Sigmoid colon (tissue), 4 donors: ENCODE measurements around the gene LRRC3.

Experiments used
- POLR2A ChIP-seq, 2 donors: fragments of 450-650 bp; IDR thresholded peaks; one replicate each; pipeline ENCODE4 v1.6.1; 2016; ENCODE audit warnings: antibody characterized with exemption in 2 of 2, mild to moderate bottlenecking in 2 of 2, moderate library complexity in 2 of 2
- POLR2AphosphoS5 ChIP-seq, 4 donors: sonication (generic); formaldehyde crosslinking; IDR thresholded peaks; one replicate each; pipeline ENCODE4 v1.6.1; 2017; ENCODE audit warnings: antibody characterized with exemption in 4 of 4
- TF ChIP-seq, protein P1 (sequence below), 4 experiments: fragments of 450-650 bp in 3 of 4; fragments of 200-600 bp in 1 of 4; IDR thresholded peaks; one replicate each; pipeline ENCODE4 v1.5.1; 2016 to 2019; ENCODE audit warnings: antibody characterized with exemption in 4 of 4, mild to moderate bottlenecking in 3 of 4, moderate library complexity in 2 of 4

DNA sequence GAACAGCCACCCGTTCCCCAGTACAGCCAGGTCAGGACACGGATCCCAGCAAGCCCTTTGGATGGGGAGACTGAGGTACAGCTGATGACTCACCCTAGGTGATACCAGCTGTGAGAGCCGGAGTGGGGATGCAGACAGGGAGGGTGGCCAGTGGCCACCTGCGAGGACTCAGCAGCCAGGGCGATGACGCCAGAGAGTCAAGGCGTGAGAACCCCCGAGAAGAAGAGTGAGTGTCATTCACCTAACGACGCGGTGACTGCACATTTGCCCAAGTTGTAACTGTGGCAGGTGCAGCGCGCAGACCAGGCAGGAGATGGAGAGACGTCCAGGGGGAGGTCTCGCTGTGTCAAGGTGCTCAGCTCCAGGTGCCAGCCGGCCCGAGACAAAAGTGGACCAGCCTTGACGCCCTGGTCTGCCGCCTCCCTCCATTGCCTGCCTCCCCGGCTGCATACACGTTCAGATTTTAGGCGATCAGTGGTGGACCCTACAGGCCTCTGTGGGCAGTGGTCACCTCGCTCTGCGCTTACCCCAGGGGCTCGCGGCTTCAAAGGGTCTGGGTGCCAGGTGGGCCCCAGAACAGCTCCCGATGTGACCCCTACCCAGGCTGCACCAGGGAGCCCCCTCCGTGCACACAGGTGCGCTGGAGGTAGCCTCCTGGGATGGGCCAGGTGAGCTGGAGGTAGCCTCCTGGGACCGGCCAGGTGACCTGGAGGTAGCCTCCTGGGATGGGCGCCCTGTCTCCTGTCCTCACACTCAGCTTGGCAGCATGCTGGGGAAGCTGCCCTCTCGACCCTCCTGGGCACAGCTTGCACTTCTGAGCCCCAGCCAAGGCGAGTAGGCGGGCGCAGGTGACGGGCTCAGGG is 11.9 kb downstream of the LRRC3 start:
- TF ChIP-seq, protein P1, sequence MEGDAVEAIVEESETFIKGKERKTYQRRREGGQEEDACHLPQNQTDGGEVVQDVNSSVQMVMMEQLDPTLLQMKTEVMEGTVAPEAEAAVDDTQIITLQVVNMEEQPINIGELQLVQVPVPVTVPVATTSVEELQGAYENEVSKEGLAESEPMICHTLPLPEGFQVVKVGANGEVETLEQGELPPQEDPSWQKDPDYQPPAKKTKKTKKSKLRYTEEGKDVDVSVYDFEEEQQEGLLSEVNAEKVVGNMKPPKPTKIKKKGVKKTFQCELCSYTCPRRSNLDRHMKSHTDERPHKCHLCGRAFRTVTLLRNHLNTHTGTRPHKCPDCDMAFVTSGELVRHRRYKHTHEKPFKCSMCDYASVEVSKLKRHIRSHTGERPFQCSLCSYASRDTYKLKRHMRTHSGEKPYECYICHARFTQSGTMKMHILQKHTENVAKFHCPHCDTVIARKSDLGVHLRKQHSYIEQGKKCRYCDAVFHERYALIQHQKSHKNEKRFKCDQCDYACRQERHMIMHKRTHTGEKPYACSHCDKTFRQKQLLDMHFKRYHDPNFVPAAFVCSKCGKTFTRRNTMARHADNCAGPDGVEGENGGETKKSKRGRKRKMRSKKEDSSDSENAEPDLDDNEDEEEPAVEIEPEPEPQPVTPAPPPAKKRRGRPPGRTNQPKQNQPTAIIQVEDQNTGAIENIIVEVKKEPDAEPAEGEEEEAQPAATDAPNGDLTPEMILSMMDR (IDR thresholded peaks at IDR 0.05): no peak
- TF ChIP-seq POLR2A (IDR thresholded peaks at IDR 0.05) (no peak), POLR2AphosphoS5 (IDR thresholded peaks at IDR 0.05) (no peak)
